Thyroid gland (tissue), 4 donors: ENCODE data around the gene ACER2.

Source experiments
- POLR2A ChIP-seq, 2 donors: fragments of 450-650 bp; IDR thresholded peaks; one replicate each; pipeline ENCODE4 v1.6.1; 2017; ENCODE audit warnings: antibody characterized with exemption in 2 of 2, mild to moderate bottlenecking in 2 of 2, moderate library complexity in 1 of 2
- TF ChIP-seq, protein P1 (sequence below), 6 experiments: fragments of 200-600 bp in 3 of 6; fragments of 450-650 bp in 3 of 6; sonication (generic) in 3 of 6; IDR thresholded peaks; one replicate each; pipeline ENCODE4 v1.5.1; 2016 to 2019; ENCODE audit warnings: antibody characterized with exemption in 6 of 6, mild to moderate bottlenecking in 2 of 6, inconsistent platforms in 1 of 6, moderate library complexity in 1 of 6

- TF ChIP-seq, protein P1, sequence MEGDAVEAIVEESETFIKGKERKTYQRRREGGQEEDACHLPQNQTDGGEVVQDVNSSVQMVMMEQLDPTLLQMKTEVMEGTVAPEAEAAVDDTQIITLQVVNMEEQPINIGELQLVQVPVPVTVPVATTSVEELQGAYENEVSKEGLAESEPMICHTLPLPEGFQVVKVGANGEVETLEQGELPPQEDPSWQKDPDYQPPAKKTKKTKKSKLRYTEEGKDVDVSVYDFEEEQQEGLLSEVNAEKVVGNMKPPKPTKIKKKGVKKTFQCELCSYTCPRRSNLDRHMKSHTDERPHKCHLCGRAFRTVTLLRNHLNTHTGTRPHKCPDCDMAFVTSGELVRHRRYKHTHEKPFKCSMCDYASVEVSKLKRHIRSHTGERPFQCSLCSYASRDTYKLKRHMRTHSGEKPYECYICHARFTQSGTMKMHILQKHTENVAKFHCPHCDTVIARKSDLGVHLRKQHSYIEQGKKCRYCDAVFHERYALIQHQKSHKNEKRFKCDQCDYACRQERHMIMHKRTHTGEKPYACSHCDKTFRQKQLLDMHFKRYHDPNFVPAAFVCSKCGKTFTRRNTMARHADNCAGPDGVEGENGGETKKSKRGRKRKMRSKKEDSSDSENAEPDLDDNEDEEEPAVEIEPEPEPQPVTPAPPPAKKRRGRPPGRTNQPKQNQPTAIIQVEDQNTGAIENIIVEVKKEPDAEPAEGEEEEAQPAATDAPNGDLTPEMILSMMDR (IDR thresholded peaks at IDR 0.05) = no peak
- no peak for TF ChIP-seq POLR2A (IDR thresholded peaks at IDR 0.05)
Measured at GRCh38 chr9:19470567-19470966, 61.8 kb downstream of the ACER2 start.
